GM18861 (cell line): ENCODE results near the gene XPNPEP2.

Experiments used
- ATAC-seq: cut with Tn5 transposase; IDR thresholded peaks from one replicate; pipeline ENCODE4 v1.9.1; 2021; ENCODE audit not compliant: unreplicated experiment

XPNPEP2 gene

GRCh38 chrX:129738466-129739308 is at the start of gene XPNPEP2:
TSS of gene XPNPEP2 (plus strand) at chrX:129738979. CDS start at chrX:129739214, 235 bp downstream.
- no peak for ATAC-seq

GRCh38 chrX:129689796-129690195 is 49.0 kb upstream of the XPNPEP2 start:
- no peak for ATAC-seq

- no peak for ATAC-seq
These were observed 48.3 kb upstream of the XPNPEP2 start for GRCh38 chrX:129690435-129690834.

GRCh38 chrX:129693354-129693753 is 45.4 kb upstream of the XPNPEP2 start:
- no peak for ATAC-seq

GRCh38 chrX:129694805-129695204 is 44.0 kb upstream of the XPNPEP2 start:
- no peak for ATAC-seq

- no peak for ATAC-seq
These were observed 43.2 kb upstream of the XPNPEP2 start for GRCh38 chrX:129695535-129695934.

- no peak for ATAC-seq
These were observed 42.8 kb upstream of the XPNPEP2 start for GRCh38 chrX:129695937-129696336.

GRCh38 chrX:129696463-129697155 is 42.2 kb upstream of the XPNPEP2 start:
- no peak for ATAC-seq

- ATAC-seq = no peak
These were observed 41.5 kb upstream of the XPNPEP2 start for GRCh38 chrX:129697204-129697829.

- ATAC-seq = no peak
These were observed 40.6 kb upstream of the XPNPEP2 start for GRCh38 chrX:129698150-129698549.

GRCh38 chrX:129700536-129700935 is 38.2 kb upstream of the XPNPEP2 start:
- no peak for ATAC-seq

- no peak for ATAC-seq
These were observed 37.1 kb upstream of the XPNPEP2 start for GRCh38 chrX:129701624-129702069.

- ATAC-seq = no peak
These were observed 34.3 kb upstream of the XPNPEP2 start for GRCh38 chrX:129704491-129704890.

- ATAC-seq = no peak
These were observed 33.3 kb upstream of the XPNPEP2 start for GRCh38 chrX:129705377-129705925.

- ATAC-seq = no peak
These were observed 32.8 kb upstream of the XPNPEP2 start for GRCh38 chrX:129705988-129706387.

- no peak for ATAC-seq
These were observed 32.2 kb upstream of the XPNPEP2 start for GRCh38 chrX:129706400-129707072.

GRCh38 chrX:129714581-129714980 is 24.2 kb upstream of the XPNPEP2 start:
- ATAC-seq = no peak

- ATAC-seq = no peak
These were observed 22.3 kb upstream of the XPNPEP2 start for GRCh38 chrX:129716507-129716906.

GRCh38 chrX:129717892-129718291 is 20.9 kb upstream of the XPNPEP2 start:
- no peak for ATAC-seq

- no peak for ATAC-seq
These were observed 20.1 kb upstream of the XPNPEP2 start for GRCh38 chrX:129718676-129719075.

- no peak for ATAC-seq
These were observed 19.5 kb upstream of the XPNPEP2 start for GRCh38 chrX:129719268-129719667.
